ENCODE measurements around the gene PHTF2. TPM values are rescaled to one million over a fixed set of nuclear protein-coding genes. Genes with fewer than 3 reads are reported as not detected.

PHTF2 gene
- total RNA-seq, 2 experiments from 2014 or later: 33.3 to 33.6 TPM

GRCh38 chr7:77799078-77799964, 748 bp downstream of the PHTF2 start:
- Mint-ChIP-seq H3K4me3 (peak overlapping the region; percentile 94), H3K4me1 (peaks cover 54% of the 10 kb centered on the region), H3K27me3 (no peaks in the 10 kb centered on the region), H3K27ac (peak overlapping the region; percentile 94), H3K9me3 (no peaks in the 10 kb centered on the region), H3K36me3 (peaks cover 26% of the 10 kb centered on the region)
- no peak for ATAC-seq (ENCODE audit: low read depth)
- POLR2A ChIA-PET: interaction anchor here (0.6 to 1.7 kb wide), 5 partner anchors 8 to 112 kb away, joined by 3 to 9 read pairs (median 4); partner anchors contain the start of gene RSBN1L
- peak; percentile 61 for DNase-seq

- peaks cover 29% of the 10 kb centered on the region for H3K36me3 Mint-ChIP-seq
- peaks cover 57% of the 10 kb centered on the region for H3K4me1 Mint-ChIP-seq
- H3K9me3 Mint-ChIP-seq: peaks cover 4% of the 10 kb centered on the region
- H3K27ac Mint-ChIP-seq: peak overlapping the region; percentile 94
- POLR2A ChIA-PET: interaction anchor here (0.6 kb wide), 1 partner anchor 9 kb away, joined by 3 read pairs; no protein-coding TSS in a partner anchor
- ATAC-seq (ENCODE audit: low read depth) (no peak), DNase-seq (no peak)
- H3K27me3 Mint-ChIP-seq: no peaks in the 10 kb centered on the region
- H3K4me3 Mint-ChIP-seq: peak overlapping the region; percentile 94
Observed at GRCh38 chr7:77800158-77800557, 1.6 kb downstream of the PHTF2 start.

GRCh38 chr7:77800730-77801129, 2.2 kb downstream of the PHTF2 start:
- Mint-ChIP-seq H3K4me3 (peak overlapping the region; percentile 94), H3K4me1 (peaks cover 59% of the 10 kb centered on the region), H3K36me3 (peaks cover 33% of the 10 kb centered on the region), H3K27me3 (no peaks in the 10 kb centered on the region), H3K9me3 (peaks cover 9% of the 10 kb centered on the region), H3K27ac (no peak overlapping the region)
- ATAC-seq (ENCODE audit: low read depth) (no peak), DNase-seq (no peak)
- POLR2A ChIA-PET: no interaction called here

GRCh38 chr7:77802557-77803405, 4.2 kb downstream of the PHTF2 start:
- Mint-ChIP-seq H3K4me1 (peaks cover 46% of the 10 kb centered on the region), H3K9me3 (peaks cover 23% of the 10 kb centered on the region), H3K27ac (peak overlapping the region; percentile 79), H3K36me3 (peaks cover 51% of the 10 kb centered on the region), H3K27me3 (no peaks in the 10 kb centered on the region), H3K4me3 (peak overlapping the region; percentile 75)
- ATAC-seq (ENCODE audit: low read depth) (no peak), DNase-seq (no peak)
- POLR2A ChIA-PET: no interaction called here

GRCh38 chr7:77806425-77806824, 7.9 kb downstream of the PHTF2 start:
- no peaks in the 10 kb centered on the region for H3K27me3 Mint-ChIP-seq
- H3K27ac Mint-ChIP-seq: no peak overlapping the region
- POLR2A ChIA-PET: no interaction called here
- ATAC-seq (ENCODE audit: low read depth): no peak
- H3K36me3 Mint-ChIP-seq: peaks cover 63% of the 10 kb centered on the region
- peaks cover 35% of the 10 kb centered on the region for H3K4me1 Mint-ChIP-seq
- no peak overlapping the region for H3K4me3 Mint-ChIP-seq
- no peak for DNase-seq
- peaks cover 30% of the 10 kb centered on the region for H3K9me3 Mint-ChIP-seq

- POLR2A ChIA-PET: no interaction called here
- no peaks in the 10 kb centered on the region for H3K27me3 Mint-ChIP-seq
- no peak for DNase-seq
- no peak overlapping the region for H3K4me3 Mint-ChIP-seq
- peaks cover 30% of the 10 kb centered on the region for H3K4me1 Mint-ChIP-seq
- H3K36me3 Mint-ChIP-seq: peaks cover 61% of the 10 kb centered on the region
- no peak for ATAC-seq (ENCODE audit: low read depth)
- H3K27ac Mint-ChIP-seq: no peak overlapping the region
- H3K9me3 Mint-ChIP-seq: peaks cover 36% of the 10 kb centered on the region
Observed at GRCh38 chr7:77808517-77808916, 9.9 kb downstream of the PHTF2 start.

- no peaks in the 10 kb centered on the region for H3K27me3 Mint-ChIP-seq
- POLR2A ChIA-PET: no interaction called here
- no peak for DNase-seq
- H3K36me3 Mint-ChIP-seq: peaks cover 41% of the 10 kb centered on the region
- no peak overlapping the region for H3K27ac Mint-ChIP-seq
- peaks cover 27% of the 10 kb centered on the region for H3K9me3 Mint-ChIP-seq
- H3K4me3 Mint-ChIP-seq: no peak overlapping the region
- peaks cover 13% of the 10 kb centered on the region for H3K4me1 Mint-ChIP-seq
- ATAC-seq (ENCODE audit: low read depth): no peak
Observed at GRCh38 chr7:77811516-77812289, 13.1 kb downstream of the PHTF2 start.

- Mint-ChIP-seq H3K4me1 (peaks cover 13% of the 10 kb centered on the region), H3K27me3 (no peaks in the 10 kb centered on the region), H3K27ac (no peak overlapping the region), H3K4me3 (no peak overlapping the region), H3K36me3 (peaks cover 44% of the 10 kb centered on the region), H3K9me3 (peaks cover 29% of the 10 kb centered on the region)
- POLR2A ChIA-PET: no interaction called here
- ATAC-seq (ENCODE audit: low read depth) (no peak), DNase-seq (no peak)
Observed at GRCh38 chr7:77812290-77812685, 13.7 kb downstream of the PHTF2 start.

GRCh38 chr7:77813180-77813579, 14.6 kb downstream of the PHTF2 start:
- Mint-ChIP-seq H3K4me3 (no peak overlapping the region), H3K27me3 (no peaks in the 10 kb centered on the region), H3K9me3 (peaks cover 26% of the 10 kb centered on the region), H3K36me3 (peaks cover 42% of the 10 kb centered on the region), H3K27ac (no peak overlapping the region), H3K4me1 (peaks cover 11% of the 10 kb centered on the region)
- ATAC-seq (ENCODE audit: low read depth): no peak
- POLR2A ChIA-PET: no interaction called here
- no peak for DNase-seq

- H3K4me3 Mint-ChIP-seq: no peak overlapping the region
- peaks cover 76% of the 10 kb centered on the region for H3K36me3 Mint-ChIP-seq
- H3K9me3 Mint-ChIP-seq: peaks cover 46% of the 10 kb centered on the region
- POLR2A ChIA-PET: no interaction called here
- no peak for ATAC-seq (ENCODE audit: low read depth)
- no peaks in the 10 kb centered on the region for H3K4me1 Mint-ChIP-seq
- DNase-seq: no peak
- no peaks in the 10 kb centered on the region for H3K27me3 Mint-ChIP-seq
- no peak overlapping the region for H3K27ac Mint-ChIP-seq
Observed at GRCh38 chr7:77819021-77819420, 20.4 kb downstream of the PHTF2 start.

GRCh38 chr7:77820967-77821366, 22.4 kb downstream of the PHTF2 start:
- Mint-ChIP-seq H3K36me3 (peaks cover 75% of the 10 kb centered on the region), H3K27ac (no peak overlapping the region), H3K4me3 (no peak overlapping the region), H3K9me3 (peaks cover 50% of the 10 kb centered on the region), H3K4me1 (peaks cover 2% of the 10 kb centered on the region), H3K27me3 (no peaks in the 10 kb centered on the region)
- ATAC-seq (ENCODE audit: low read depth) (no peak), DNase-seq (no peak)
- POLR2A ChIA-PET: no interaction called here

- no peak overlapping the region for H3K4me3 Mint-ChIP-seq
- POLR2A ChIA-PET: no interaction called here
- peak overlapping the region; percentile 3 for H3K27ac Mint-ChIP-seq
- no peaks in the 10 kb centered on the region for H3K27me3 Mint-ChIP-seq
- DNase-seq (no peak), ATAC-seq (ENCODE audit: low read depth) (no peak)
- H3K36me3 Mint-ChIP-seq: peaks cover 67% of the 10 kb centered on the region
- peaks cover 44% of the 10 kb centered on the region for H3K9me3 Mint-ChIP-seq
- peaks cover 4% of the 10 kb centered on the region for H3K4me1 Mint-ChIP-seq
Observed at GRCh38 chr7:77822269-77822668, 23.7 kb downstream of the PHTF2 start.

- peaks cover 56% of the 10 kb centered on the region for H3K36me3 Mint-ChIP-seq
- no peak overlapping the region for H3K27ac Mint-ChIP-seq
Observed at GRCh38 chr7:77823787-77824186, 25.2 kb downstream of the PHTF2 start.

More at GRCh38 chr7:77823787-77824186, 25.2 kb downstream of the PHTF2 start:
- POLR2A ChIA-PET: no interaction called here
- no peak for DNase-seq
- no peak for ATAC-seq (ENCODE audit: low read depth)
- Mint-ChIP-seq H3K9me3 (peaks cover 37% of the 10 kb centered on the region), H3K4me3 (no peak overlapping the region), H3K27me3 (no peaks in the 10 kb centered on the region), H3K4me1 (peaks cover 7% of the 10 kb centered on the region)
